Measurements from ENCODE around the gene SH2D3C. TPM values are rescaled to one million over a fixed set of nuclear protein-coding genes. Genes with fewer than 3 reads are reported as not detected.

The SH2D3C gene
- total and polyA plus RNA-seq, 8 donors = 1.4 to 7.1 (median 2.5) TPM

DNA sequence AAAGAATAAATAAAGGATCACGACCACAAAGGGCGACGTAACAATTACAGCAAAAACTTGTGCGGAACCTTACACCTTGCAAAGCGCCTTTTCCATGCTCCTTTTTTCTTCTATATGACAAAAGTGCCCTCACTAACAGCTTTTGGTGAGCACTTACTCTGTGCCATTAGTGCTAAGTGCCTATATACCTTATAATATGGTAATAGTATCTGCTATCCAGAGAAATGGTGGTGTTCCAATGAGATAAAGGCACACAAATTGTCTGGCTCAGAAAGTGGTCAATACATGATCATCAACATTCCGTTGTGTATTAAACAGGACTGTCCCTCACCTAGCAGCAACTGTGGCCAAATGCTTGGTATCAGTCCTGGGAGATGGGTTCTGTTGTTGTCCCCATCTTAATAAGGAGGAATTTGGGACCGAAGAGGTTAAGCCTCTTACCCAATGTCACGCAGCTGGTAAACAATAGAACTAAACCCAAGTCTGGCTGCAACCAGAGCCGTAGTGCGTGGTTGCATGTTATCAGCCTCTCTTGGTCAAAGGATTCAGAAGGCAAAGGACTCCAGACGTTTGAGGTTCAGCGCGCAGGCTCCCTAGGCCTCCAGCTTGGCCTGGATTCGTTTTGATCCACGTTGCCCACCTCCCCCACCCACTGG is 42.8 kb downstream of the SH2D3C start:
- no peaks in the 10 kb centered on the region for H3K27me3 ChIP-seq
- intact Hi-C loops (cut with DNase I) = loop anchor here in 2 of 3 donors (5.0 to 10.0 kb wide), 3 partner anchors 132 to 241 kb away; no protein-coding TSS in a partner anchor
- no peaks in the 10 kb centered on the region for H3K9me3 ChIP-seq
- WGBS, 2 donors = 13 to 18% methylated on average over 15 of the region's 15 CpGs
- H3K4me1 ChIP-seq = peaks cover 0 to 6% (median 4%) of the 10 kb centered on the region in 3 donors
- TF ChIP-seq, protein P1, sequence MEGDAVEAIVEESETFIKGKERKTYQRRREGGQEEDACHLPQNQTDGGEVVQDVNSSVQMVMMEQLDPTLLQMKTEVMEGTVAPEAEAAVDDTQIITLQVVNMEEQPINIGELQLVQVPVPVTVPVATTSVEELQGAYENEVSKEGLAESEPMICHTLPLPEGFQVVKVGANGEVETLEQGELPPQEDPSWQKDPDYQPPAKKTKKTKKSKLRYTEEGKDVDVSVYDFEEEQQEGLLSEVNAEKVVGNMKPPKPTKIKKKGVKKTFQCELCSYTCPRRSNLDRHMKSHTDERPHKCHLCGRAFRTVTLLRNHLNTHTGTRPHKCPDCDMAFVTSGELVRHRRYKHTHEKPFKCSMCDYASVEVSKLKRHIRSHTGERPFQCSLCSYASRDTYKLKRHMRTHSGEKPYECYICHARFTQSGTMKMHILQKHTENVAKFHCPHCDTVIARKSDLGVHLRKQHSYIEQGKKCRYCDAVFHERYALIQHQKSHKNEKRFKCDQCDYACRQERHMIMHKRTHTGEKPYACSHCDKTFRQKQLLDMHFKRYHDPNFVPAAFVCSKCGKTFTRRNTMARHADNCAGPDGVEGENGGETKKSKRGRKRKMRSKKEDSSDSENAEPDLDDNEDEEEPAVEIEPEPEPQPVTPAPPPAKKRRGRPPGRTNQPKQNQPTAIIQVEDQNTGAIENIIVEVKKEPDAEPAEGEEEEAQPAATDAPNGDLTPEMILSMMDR (IDR thresholded peaks at IDR 0.05) = no peak
- H3K4me3 ChIP-seq = no peak overlapping the region
- H3K27ac ChIP-seq = peak overlapping the region in 2 of 4 donors; percentile 93 to 94
- no peaks in the 10 kb centered on the region for H3K36me3 ChIP-seq
- ATAC-seq (no peak), DNase-seq (no peak), FAIRE-seq (no peak)

GRCh38 chr9:127734747-127735529 is 43.5 kb downstream of the SH2D3C start, which contains the start of gene TOR2A:
TSS of gene TOR2A (minus strand) at chr9:127735294. CDS start at chr9:127735270, 24 bp downstream.
- no peak for FAIRE-seq
- peak; percentile 94 to 97 (median 96) for ATAC-seq
- WGBS, 2 donors = 0 to 1% methylated on average over 72 to 76 of the region's 76 CpGs
- peak within 1 kb of the TSS; percentile 61 to 94 (median 68) for H3K4me3 ChIP-seq
- TF ChIP-seq, protein P1 (IDR thresholded peaks at IDR 0.05) = peak; percentile 88 to 90 (median 88)
- peak; percentile 95 to 99 (median 98) for DNase-seq
- no peaks in the 10 kb centered on the region for H3K9me3 ChIP-seq
- peaks cover 0 to 6% (median 4%) of the 10 kb centered on the region in 3 donors for H3K4me1 ChIP-seq
- H3K27me3 ChIP-seq = no peaks in the 10 kb centered on the region
- H3K27ac ChIP-seq = peak within 1 kb of the TSS; percentile 87 to 94 (median 93)
- H3K36me3 ChIP-seq = no peaks in the 10 kb centered on the region
- intact Hi-C loops (cut with DNase I) = loop anchor here in 2 of 3 donors (5.0 to 10.0 kb wide), 4 partner anchors 132 to 240 kb away; no protein-coding TSS in a partner anchor

GRCh38 chr9:127734247-127734746 is 44.2 kb downstream of the SH2D3C start:
- Histone ChIP-seq H3K4me3 (peak overlapping the region; percentile 61 to 94 (median 68)), H3K9me3 (no peaks in the 10 kb centered on the region), H3K4me1 (peaks cover 0 to 6% (median 4%) of the 10 kb centered on the region in 3 donors), H3K36me3 (no peaks in the 10 kb centered on the region), H3K27me3 (no peaks in the 10 kb centered on the region), H3K27ac (peak overlapping the region in 3 of 4 donors; percentile 93 to 94 (median 93))
- TF ChIP-seq, protein P1 (IDR thresholded peaks at IDR 0.05) = no peak
- 30 to 34% methylated on average over 22 of the region's 22 CpGs for WGBS, 2 donors
- DNase-seq (peak in 2 of 6 donors; percentile 66 to 86), ATAC-seq (no peak), FAIRE-seq (no peak)
- intact Hi-C loops (cut with DNase I) = loop anchor here in 2 of 3 donors (5.0 to 10.0 kb wide), 2 partner anchors 142 to 239 kb away; no protein-coding TSS in a partner anchor

- intact Hi-C loops (cut with DNase I) = loop anchor here in 2 of 3 donors (2.0 to 10.0 kb wide), 3 partner anchors 141 to 239 kb away; no protein-coding TSS in a partner anchor
- peaks cover 0 to 6% (median 4%) of the 10 kb centered on the region in 3 donors for H3K4me1 ChIP-seq
- DNase-seq (no peak), ATAC-seq (no peak), FAIRE-seq (no peak)
- no peak overlapping the region for H3K4me3 ChIP-seq
- H3K27me3 ChIP-seq = no peaks in the 10 kb centered on the region
- no peaks in the 10 kb centered on the region for H3K9me3 ChIP-seq
- H3K27ac ChIP-seq = no peak overlapping the region
- H3K36me3 ChIP-seq = no peaks in the 10 kb centered on the region
- 87% methylated on average over 2 of the region's 2 CpGs for WGBS, 2 donors
- TF ChIP-seq, protein P1 (IDR thresholded peaks at IDR 0.05) = no peak
These were observed 44.9 kb downstream of the SH2D3C start for GRCh38 chr9:127733614-127734013.

Measured in pancreas (tissue), 10 donors.